GM12878 (cell line): Measurements from ENCODE around the gene FOXP4. TPM values are rescaled to one million over a fixed set of nuclear protein-coding genes. Genes with fewer than 3 reads are reported as not detected.

Experiments used
- BHLHE40 ChIP-seq, 2 experiments: fragments of 450-650 bp in 1 of 2; IDR thresholded peaks; 2 replicates each; pipeline ENCODE4 v1.6.1; 2011 to 2017; ENCODE audit warnings: low read depth in 2 of 2, borderline replicate concordance in 1 of 2, improper control_type of control experiment in 1 of 2, low read length in 1 of 2, mild to moderate bottlenecking in 1 of 2
- BMI1 ChIP-seq: fragments of 450-650 bp; IDR thresholded peaks from 2 replicates; pipeline ENCODE4 v1.6.1; 2016; ENCODE audit warnings: mild to moderate bottlenecking, moderate library complexity, borderline replicate concordance
- CBX3 ChIP-seq: fragments of 200-600 bp; sonication (generic); IDR thresholded peaks from 2 replicates; pipeline ENCODE4 v1.6.1; 2016; ENCODE audit warnings: low read depth, borderline replicate concordance
- IRF3 ChIP-seq: fragments of 450-650 bp; IDR thresholded peaks from 2 replicates; pipeline ENCODE4 v1.6.1; 2014; ENCODE audit warnings: mild to moderate bottlenecking
- MLLT1 ChIP-seq: fragments of 450-650 bp; IDR thresholded peaks from 2 replicates; pipeline ENCODE4 v1.6.1; 2016; ENCODE audit warnings: mild to moderate bottlenecking
- PKNOX1 ChIP-seq: fragments of 450-650 bp; IDR thresholded peaks from 2 replicates; pipeline ENCODE4 v1.6.1; 2016; ENCODE audit warnings: mild to moderate bottlenecking
- RBBP5 ChIP-seq: fragments of 200-600 bp; sonication (generic); conservative IDR thresholded peaks from 2 replicates; pipeline ENCODE4 v1.6.1; 2016
- SMAD5 ChIP-seq: IDR thresholded peaks from 2 replicates; pipeline ENCODE4 v1.6.1; 2016; ENCODE audit warnings: antibody characterized with exemption, low read depth
- TARDBP ChIP-seq: IDR thresholded peaks from 2 replicates; pipeline ENCODE4 v1.6.1; 2016; ENCODE audit warnings: borderline replicate concordance
- ZBTB11 ChIP-seq: fragments of 450-650 bp; formaldehyde crosslinking; IDR thresholded peaks from 2 replicates; pipeline ENCODE4 v1.5.0; 2022; ENCODE audit warnings: mild to moderate bottlenecking, missing genetic modification characterization
- polyA plus RNA-seq, 11 experiments: library from polyadenylated mRNA; depleted of rRNA in 4 of 11; unstranded in 6 of 11; stranded (reverse) in 5 of 11; fragments of >200 nt; fragmentation: Nextera tagmentation in 4 of 11; fragmentation: Illumina TruSeq in 1 of 11; extraction: Ambion mirVana in 4 of 11; extraction: Trizol in 1 of 11; gene quantifications; 1 replicate in 1 of 11; 2 replicates in 10 of 11; pipeline versions ENCODE4 v1.2.1 to v1.2.3, GENCODE V29; 2011 to 2016; ENCODE audit warnings: inconsistent platforms in 2 of 11, missing spikeins in 2 of 11, low read depth in 1 of 11
- total RNA-seq, 4 experiments: library from RNA; depleted of rRNA in 3 of 4; stranded (reverse); fragments of >200 nt in 3 of 4; fragmentation: Illumina TruSeq in 1 of 4; extraction: Trizol in 1 of 4; gene quantifications; 2 replicates each; pipeline versions ENCODE4 v1.2.1 to v1.2.3, GENCODE V29; 2013 to 2021

Gene FOXP4
- total and polyA plus RNA-seq, 10 of the 15 experiments (the other 5 are each of a cell fraction or from before 2014, with no cell fraction given) = 0.31 to 46.1 (median 2.3) TPM

- no peak for TF ChIP-seq ZBTB11 (CRISPR knock-in tag)
- no peak for TF ChIP-seq TARDBP
- no peak for TF ChIP-seq SMAD5
- TF ChIP-seq PKNOX1 = no peak
- no peak for TF ChIP-seq IRF3
- TF ChIP-seq BHLHE40 (IDR thresholded peaks at IDR 0.05; ENCODE audit: borderline replicate concordance in 1 of 2, low read depth in 2 of 2, low read length in 1 of 2) = no peak
- TF ChIP-seq MLLT1 = no peak
- TF ChIP-seq BMI1 = no peak
- no peak for TF ChIP-seq CBX3
- TF ChIP-seq RBBP5 = no peak
These were observed 7.3 kb downstream of the FOXP4 start (continued) for GRCh38 chr6:41553405-41553999.
